HG02798 (cell line): Measurements from ENCODE around the gene DSCAM.

Experiments
- ATAC-seq: cut with Tn5 transposase; IDR thresholded peaks from one replicate; pipeline ENCODE4 v1.9.1; 2021; ENCODE audit warnings: mild to moderate bottlenecking; ENCODE audit not compliant: unreplicated experiment, poor library complexity

The DSCAM gene

GRCh38 chr21:40840401-40841125 lies 6.4 kb downstream of the DSCAM start:
- ATAC-seq, result no peak

- ATAC-seq, result no peak
These were observed 7.4 kb downstream of the DSCAM start for GRCh38 chr21:40839521-40839920.

- ATAC-seq, result no peak
These were observed 9.5 kb downstream of the DSCAM start for GRCh38 chr21:40837456-40837855.

GRCh38 chr21:40835184-40835694 lies 11.7 kb downstream of the DSCAM start:
- no peak for ATAC-seq

- ATAC-seq, result no peak
These were observed 13.8 kb downstream of the DSCAM start for GRCh38 chr21:40833184-40833583.

GRCh38 chr21:40832316-40832715 lies 14.6 kb downstream of the DSCAM start:
- ATAC-seq, result no peak

GRCh38 chr21:40830836-40831235 lies 16.1 kb downstream of the DSCAM start:
- no peak for ATAC-seq

GRCh38 chr21:40829791-40830190 lies 17.2 kb downstream of the DSCAM start:
- no peak for ATAC-seq

GRCh38 chr21:40829308-40829707 lies 17.6 kb downstream of the DSCAM start:
- no peak for ATAC-seq

GRCh38 chr21:40827509-40827908 lies 19.4 kb downstream of the DSCAM start:
- ATAC-seq, result no peak

- no peak for ATAC-seq
These were observed 27.7 kb downstream of the DSCAM start for GRCh38 chr21:40819071-40819900.

- ATAC-seq, result no peak
These were observed 33.0 kb downstream of the DSCAM start for GRCh38 chr21:40813918-40814317.

- ATAC-seq, result no peak
These were observed 37.2 kb downstream of the DSCAM start for GRCh38 chr21:40809673-40810197.

- ATAC-seq, result no peak
These were observed 43.9 kb downstream of the DSCAM start for GRCh38 chr21:40803101-40803500.

- ATAC-seq, result no peak
These were observed 46.8 kb downstream of the DSCAM start for GRCh38 chr21:40800126-40800525.

GRCh38 chr21:40797891-40798290 lies 49.1 kb downstream of the DSCAM start:
- no peak for ATAC-seq

- ATAC-seq, result no peak
These were observed 49.5 kb downstream of the DSCAM start for GRCh38 chr21:40797410-40797809.

- ATAC-seq, result no peak
These were observed 50.5 kb downstream of the DSCAM start for GRCh38 chr21:40796464-40796863.

- no peak for ATAC-seq
These were observed 51.6 kb downstream of the DSCAM start for GRCh38 chr21:40795313-40795712.

GRCh38 chr21:40792691-40793456 lies 54.1 kb downstream of the DSCAM start:
- ATAC-seq, result no peak
